Measurements from ENCODE around the gene MAPK8IP1. TPM values are rescaled to one million over a fixed set of nuclear protein-coding genes. Genes with fewer than 3 reads are reported as not detected.
A peak's percentile ranks its signal among the peaks of the same experiment; 100 is the strongest.

MAPK8IP1 gene
- total RNA-seq, 4 donors from 2014 or later = 7.5 to 20.6 (median 16.1) TPM

- intact Hi-C loops (cut with DNase I) = no loop called here
- 57% methylated on average over 8 of the region's 8 CpGs for WGBS
Observed at GRCh38 chr11:45848654-45849081, 36.8 kb upstream of the MAPK8IP1 start.

GRCh38 chr11:45850446-45850845, 35.0 kb upstream of the MAPK8IP1 start:
- Histone ChIP-seq H3K36me3 (peaks cover 0 to 5% (median 0%) of the 10 kb centered on the region in 4 donors), H3K27ac (replicated peaks in 1 of 4) (peak overlapping the region in 3 of 4 donors; percentile 84 to 99 (median 99)), H3K27me3 (no peaks in the 10 kb centered on the region), H3K4me3 (no peak overlapping the region), H3K9me3 (no peaks in the 10 kb centered on the region), H3K4me1 (peaks cover 80 to 88% (median 84%) of the 10 kb centered on the region in 4 donors)
- intact Hi-C loops (cut with DNase I) = no loop called here
- WGBS = 42% methylated on average over 2 of the region's 2 CpGs
- no peak for DNase-seq (ENCODE audit: extremely low spot score)
- TF ChIP-seq CTCF (IDR thresholded peaks at IDR 0.05) (no peak), POLR2A (IDR thresholded peaks at IDR 0.05; ENCODE audit: low read depth) (no peak), POLR2AphosphoS5 (IDR thresholded peaks at IDR 0.05) (no peak), EP300 (IDR thresholded peaks at IDR 0.05) (no peak)

More at GRCh38 chr11:45848654-45849081, 36.8 kb upstream of the MAPK8IP1 start:
- peaks cover 0 to 5% (median 0%) of the 10 kb centered on the region in 4 donors for H3K36me3 ChIP-seq
- TF ChIP-seq POLR2A (IDR thresholded peaks at IDR 0.05; ENCODE audit: low read depth) (no peak), CTCF (IDR thresholded peaks at IDR 0.05) (no peak), EP300 (IDR thresholded peaks at IDR 0.05) (no peak), POLR2AphosphoS5 (IDR thresholded peaks at IDR 0.05) (no peak)
- no peaks in the 10 kb centered on the region for H3K9me3 ChIP-seq
- H3K27me3 ChIP-seq = no peaks in the 10 kb centered on the region
- no peak for DNase-seq (ENCODE audit: extremely low spot score)
- H3K27ac ChIP-seq (replicated peaks in 1 of 4) = peak overlapping the region; percentile 98 to 99 (median 99)
- peak overlapping the region; percentile 86 to 98 (median 88) for H3K4me3 ChIP-seq
- peaks cover 63 to 73% (median 68%) of the 10 kb centered on the region in 4 donors for H3K4me1 ChIP-seq

- H3K27me3 ChIP-seq = no peaks in the 10 kb centered on the region
- H3K36me3 ChIP-seq = peaks cover 0 to 10% (median 2%) of the 10 kb centered on the region in 4 donors
- 62% methylated on average over 2 of the region's 2 CpGs for WGBS
- H3K9me3 ChIP-seq = no peaks in the 10 kb centered on the region
- intact Hi-C loops (cut with DNase I) = no loop called here
- peaks cover 87 to 92% (median 90%) of the 10 kb centered on the region in 4 donors for H3K4me1 ChIP-seq
- H3K4me3 ChIP-seq = no peak overlapping the region
- TF ChIP-seq POLR2A (IDR thresholded peaks at IDR 0.05; ENCODE audit: low read depth) = no peak
- no peak for TF ChIP-seq EP300 (IDR thresholded peaks at IDR 0.05)
- TF ChIP-seq CTCF (IDR thresholded peaks at IDR 0.05) = no peak
- no peak for TF ChIP-seq POLR2AphosphoS5 (IDR thresholded peaks at IDR 0.05)
- DNase-seq (ENCODE audit: extremely low spot score) = no peak
- peak overlapping the region; percentile 84 to 99 (median 94) for H3K27ac ChIP-seq (replicated peaks in 1 of 4)
Observed at GRCh38 chr11:45851228-45851627, 34.2 kb upstream of the MAPK8IP1 start.

- DNase-seq (ENCODE audit: extremely low spot score) = no peak
- no peak for TF ChIP-seq POLR2AphosphoS5 (IDR thresholded peaks at IDR 0.05)
- no peak for TF ChIP-seq CTCF (IDR thresholded peaks at IDR 0.05)
- TF ChIP-seq POLR2A (IDR thresholded peaks at IDR 0.05; ENCODE audit: low read depth) = no peak
- TF ChIP-seq EP300 (IDR thresholded peaks at IDR 0.05) = no peak
- 63% methylated on average over 2 of the region's 4 CpGs for WGBS
- Histone ChIP-seq H3K27ac (replicated peaks in 1 of 4) (peak overlapping the region; percentile 84 to 99 (median 94)), H3K36me3 (peaks cover 0 to 18% (median 4%) of the 10 kb centered on the region in 4 donors), H3K4me1 (peaks cover 89 to 93% (median 93%) of the 10 kb centered on the region in 4 donors), H3K4me3 (no peak overlapping the region), H3K27me3 (no peaks in the 10 kb centered on the region), H3K9me3 (no peaks in the 10 kb centered on the region)
- intact Hi-C loops (cut with DNase I) = no loop called here
Observed at GRCh38 chr11:45852018-45852711, 33.3 kb upstream of the MAPK8IP1 start.

All from esophagus muscularis mucosa (tissue), 4 donors.